ENCODE data around the gene SLC9B2. TPM values are rescaled to one million over a fixed set of nuclear protein-coding genes. Genes with fewer than 3 reads are reported as not detected.

Gene SLC9B2
- total RNA-seq, 1 experiment from 2014 or later: 7.3 TPM

- Histone ChIP-seq H2BK12ac (ENCODE audit: insufficient read length, low read depth, low read length) (no peak overlapping the region), H3K4me2 (ENCODE audit: insufficient read depth, insufficient read length, low read length) (no peak overlapping the region), H3K14ac (ENCODE audit: insufficient read depth, low read length) (no peak overlapping the region), H3K18ac (ENCODE audit: insufficient read length, low read depth, low read length) (no peak overlapping the region), H2AFZ (ENCODE audit: low read length) (no peak overlapping the region), H4K20me1 (ENCODE audit: control insufficient read depth, insufficient read depth, insufficient read length) (no peaks in the 10 kb centered on the region), H3K27ac (ENCODE audit: insufficient read length, low read depth, low read length) (no peak overlapping the region), H2BK120ac (ENCODE audit: low read depth, low read length, poor library complexity, severe bottlenecking) (no peak overlapping the region), H2BK20ac (ENCODE audit: low read depth, low read length, poor library complexity, severe bottlenecking) (no peak overlapping the region), H3K4me1 (ENCODE audit: insufficient read depth, low read length) (no peaks in the 10 kb centered on the region), H3K4ac (ENCODE audit: low read depth, low read length) (no peak overlapping the region), H3K79me2 (ENCODE audit: insufficient read depth, low read length) (no peaks in the 10 kb centered on the region), H4K8ac (replicated peaks; ENCODE audit: insufficient read length, low read depth, low read length) (no peak overlapping the region), H4K5ac (ENCODE audit: insufficient read length, low read depth, low read length) (no peak overlapping the region), H3K56ac (ENCODE audit: insufficient read length, low read depth, low read length) (no peak overlapping the region), H4K91ac (ENCODE audit: insufficient read length, low read depth, low read length) (no peak overlapping the region), H2BK15ac (ENCODE audit: low read depth, low read length) (no peak overlapping the region), H3T11ph (ENCODE audit: low read length) (no peak overlapping the region), H3K9me3 (ENCODE audit: control insufficient read depth, low read depth, low read length) (no peaks in the 10 kb centered on the region), H3K79me1 (ENCODE audit: insufficient read depth, low read depth, low read length, poor library complexity, severe bottlenecking) (no peaks in the 10 kb centered on the region), H2BK5ac (ENCODE audit: insufficient read length, low read length) (no peak overlapping the region), H3K9ac (ENCODE audit: extremely low read depth, insufficient read length, low read length) (no peak overlapping the region), H3K23me2 (ENCODE audit: insufficient read length, low read depth, low read length, poor library complexity, severe bottlenecking) (no peaks in the 10 kb centered on the region), H3K27me3 (ENCODE audit: insufficient read depth, low read length) (no peaks in the 10 kb centered on the region), H2AK5ac (ENCODE audit: insufficient read length, low read length) (no peak overlapping the region), H3K23ac (ENCODE audit: insufficient read length, low read depth, low read length) (no peak overlapping the region)
- WGBS (ENCODE audit: extremely low coverage, insufficient read length, low lambda C conversion rate): no CpG with 5 or more reads among the region's 1 CpG
- peaks cover 13 to 48% (median 39%) of the 10 kb centered on the region in 3 experiments; a peak in 6 of 7 replicates for H3K36me3 Mint-ChIP-seq (ENCODE audit: insufficient read depth in 1 of 3, low read depth in 3 of 3)
- no peak for DNase-seq
- TF ChIP-seq CTCF (conservative IDR thresholded peaks at IDR 0.05): no peak
- no peaks in the 10 kb centered on the region for H3K9me3 Mint-ChIP-seq
- H3K27me3 Mint-ChIP-seq (ENCODE audit: low read depth): no peaks in the 10 kb centered on the region
- H3K27ac Mint-ChIP-seq: no peak overlapping the region
- H3K4me1 Mint-ChIP-seq: no peaks in the 10 kb centered on the region
- H3K4me3 Mint-ChIP-seq: no peak overlapping the region
These were observed 41.6 kb upstream of the SLC9B2 start for GRCh38 chr4:103118166-103118565.
